Sigmoid colon (tissue), 7 donors: ENCODE results near the gene TRUB2. TPM values are rescaled to one million over a fixed set of nuclear protein-coding genes. Genes with fewer than 3 reads are reported as not detected.

Source experiments
- DNase-seq: peaks from one replicate; pipeline ENCODE4 v3.0.0-alpha.2; 2019
- H3K27ac ChIP-seq, 4 donors: fragments of 200-600 bp; sonication (generic); one replicate each; pipeline ENCODE4 v1.5.1; 2016 to 2019; ENCODE audit warnings: mild to moderate bottlenecking in 1 of 4
- H3K27me3 ChIP-seq, 3 donors: fragments of 200-600 bp; sonication (generic); one replicate each; pipeline ENCODE4 v1.5.1; 2019; ENCODE audit warnings: mild to moderate bottlenecking in 1 of 3
- H3K36me3 ChIP-seq, 4 donors: fragments of 200-600 bp; sonication (generic); one replicate each; pipeline ENCODE4 v1.5.1; 2016 to 2019
- H3K4me1 ChIP-seq, 4 donors: fragments of 200-600 bp; sonication (generic); one replicate each; pipeline ENCODE4 v1.5.1; 2017 to 2019
- H3K4me3 ChIP-seq, 4 donors: fragments of 200-600 bp; sonication (generic); one replicate each; pipeline ENCODE4 v1.5.1; 2017 to 2019; ENCODE audit warnings: mild to moderate bottlenecking in 2 of 4, moderate library complexity in 1 of 4
- H3K9me3 ChIP-seq, 4 donors: fragments of 200-600 bp in 3 of 4; sonication (generic) in 3 of 4; one replicate each; pipeline versions ENCODE4 v1.5.1 to v1.6.1; 2013 to 2019
- CTCF ChIP-seq, 4 experiments: fragments of 450-650 bp in 3 of 4; fragments of 200-600 bp in 1 of 4; IDR thresholded peaks; one replicate each; pipeline ENCODE4 v1.5.1; 2016 to 2019; ENCODE audit warnings: antibody characterized with exemption in 4 of 4, mild to moderate bottlenecking in 3 of 4, moderate library complexity in 2 of 4
- EP300 ChIP-seq, 4 donors: sonication (generic); formaldehyde crosslinking; IDR thresholded peaks; one replicate each; pipeline ENCODE4 v1.6.1; 2017; ENCODE audit warnings: antibody characterized with exemption in 4 of 4
- POLR2A ChIP-seq, 2 donors: fragments of 450-650 bp; IDR thresholded peaks; one replicate each; pipeline ENCODE4 v1.6.1; 2016; ENCODE audit warnings: antibody characterized with exemption in 2 of 2, mild to moderate bottlenecking in 2 of 2, moderate library complexity in 2 of 2
- POLR2AphosphoS5 ChIP-seq, 4 donors: sonication (generic); formaldehyde crosslinking; IDR thresholded peaks; one replicate each; pipeline ENCODE4 v1.6.1; 2017; ENCODE audit warnings: antibody characterized with exemption in 4 of 4
- WGBS, 2 donors: extraction: QIAGEN DNeasy Blood & Tissue Kit; methylation state at CpG; one replicate each; pipeline ENCODE4 v1.1.7; 2013; 5-methylcytosine and 5-hydroxymethylcytosine counted together
- intact Hi-C: fragments of 100-400 bp; cut with DNase I; formaldehyde crosslinking; loops from one replicate; pipeline ENCODE4 v1.15.1; 2023
- polyA plus RNA-seq, 3 donors: library from polyadenylated mRNA; stranded (reverse); fragments of 200-250 nt; gene quantifications; one replicate each; pipeline ENCODE4 v1.2.3, GENCODE V29; 2013
- total RNA-seq, 4 donors: library from RNA; depleted of rRNA; stranded (reverse); fragments of >200 nt; gene quantifications; one replicate each; pipeline ENCODE4 v1.1.0, GENCODE V29; 2016
- donor health status: healthy with polysubstance abuse.
- donor health status: Bipolar disorder and iron deficiency.
- donor health status: healthy.

The TRUB2 gene
- total and polyA plus RNA-seq, 7 donors: 7.6 to 20.8 (median 14.1) TPM

- peak; percentile 93 for DNase-seq
- peak overlapping the region in 3 of 4 donors; percentile 27 to 46 (median 45) for H3K4me3 ChIP-seq
- no peaks in the 10 kb centered on the region for H3K9me3 ChIP-seq
- peak overlapping the region; percentile 63 to 76 (median 71) for H3K27ac ChIP-seq
- H3K36me3 ChIP-seq: peaks cover 0 to 8% (median 0%) of the 10 kb centered on the region in 4 donors
- intact Hi-C loops: loop anchor here (1.0 kb wide), 1 partner anchor 58 kb away; the partner anchor contains the start of gene CERCAM
- TF ChIP-seq POLR2A (IDR thresholded peaks at IDR 0.05): no peak
- TF ChIP-seq POLR2AphosphoS5 (IDR thresholded peaks at IDR 0.05): peak in 3 of 4 donors; percentile 44 to 63 (median 61)
- peak; percentile 80 to 92 (median 86) for TF ChIP-seq CTCF (IDR thresholded peaks at IDR 0.05)
- H3K27me3 ChIP-seq: no peaks in the 10 kb centered on the region
- 8 to 12% methylated on average over 20 of the region's 20 CpGs for WGBS, 2 donors
- H3K4me1 ChIP-seq: peaks cover 0 to 27% (median 24%) of the 10 kb centered on the region in 4 donors
Observed at GRCh38 chr9:128361986-128362646, 39.9 kb upstream of the TRUB2 start.

- intact Hi-C loops: no loop called here
- no peak for TF ChIP-seq POLR2AphosphoS5 (IDR thresholded peaks at IDR 0.05)
- no peak for TF ChIP-seq POLR2A (IDR thresholded peaks at IDR 0.05)
- TF ChIP-seq EP300 (IDR thresholded peaks at IDR 0.05): no peak
- TF ChIP-seq CTCF (IDR thresholded peaks at IDR 0.05): no peak
- Histone ChIP-seq H3K4me1 (peaks cover 0 to 27% (median 24%) of the 10 kb centered on the region in 4 donors), H3K27me3 (no peaks in the 10 kb centered on the region), H3K9me3 (no peaks in the 10 kb centered on the region), H3K27ac (peak overlapping the region; percentile 63 to 76 (median 71)), H3K4me3 (peak overlapping the region in 3 of 4 donors; percentile 27 to 46 (median 45)), H3K36me3 (peaks cover 0 to 11% (median under 1%) of the 10 kb centered on the region in 4 donors)
- no peak for DNase-seq
- 49 to 63% methylated on average over 14 of the region's 14 CpGs for WGBS, 2 donors
Observed at GRCh38 chr9:128361296-128361985, 39.2 kb upstream of the TRUB2 start.

- Histone ChIP-seq H3K27ac (no peak overlapping the region), H3K4me1 (peaks cover 0 to 27% (median 24%) of the 10 kb centered on the region in 4 donors), H3K36me3 (peaks cover 0 to 17% (median 5%) of the 10 kb centered on the region in 4 donors), H3K4me3 (no peak overlapping the region), H3K27me3 (no peaks in the 10 kb centered on the region), H3K9me3 (no peaks in the 10 kb centered on the region)
- no peak for TF ChIP-seq POLR2A (IDR thresholded peaks at IDR 0.05)
- no peak for TF ChIP-seq CTCF (IDR thresholded peaks at IDR 0.05)
- no peak for TF ChIP-seq POLR2AphosphoS5 (IDR thresholded peaks at IDR 0.05)
- TF ChIP-seq EP300 (IDR thresholded peaks at IDR 0.05): no peak
- DNase-seq: no peak
- intact Hi-C loops: no loop called here
- 67 to 71% methylated on average over 2 of the region's 2 CpGs for WGBS, 2 donors
Observed at GRCh38 chr9:128360826-128361225, 38.6 kb upstream of the TRUB2 start.

- H3K36me3 ChIP-seq: peaks cover 0 to 37% (median 16%) of the 10 kb centered on the region in 4 donors
- no peak overlapping the region for H3K4me3 ChIP-seq
- no peaks in the 10 kb centered on the region for H3K27me3 ChIP-seq
- peaks cover 0 to 14% (median 12%) of the 10 kb centered on the region in 4 donors for H3K4me1 ChIP-seq
- 86 to 95% methylated on average over 4 of the region's 4 CpGs for WGBS, 2 donors
- no peak overlapping the region for H3K27ac ChIP-seq
- intact Hi-C loops: no loop called here
- no peak for TF ChIP-seq POLR2AphosphoS5 (IDR thresholded peaks at IDR 0.05)
- no peak for TF ChIP-seq CTCF (IDR thresholded peaks at IDR 0.05)
- no peak for TF ChIP-seq EP300 (IDR thresholded peaks at IDR 0.05)
- TF ChIP-seq POLR2A (IDR thresholded peaks at IDR 0.05): no peak
- no peak for DNase-seq
- H3K9me3 ChIP-seq: no peaks in the 10 kb centered on the region
Observed at GRCh38 chr9:128358861-128359260, 36.6 kb upstream of the TRUB2 start.
